HTR-8/SVneo (cell line): ENCODE measurements around the gene RBM17.
A peak's percentile ranks its signal among the peaks of the same experiment; 100 is the strongest.

Experiments used
- DNase-seq: peaks from one replicate; pipeline ENCODE4 v3.0.0; 2011; ENCODE audit warnings: low spot score, mixed read lengths; ENCODE audit not compliant: insufficient read length
- FAIRE-seq: peaks from 2 replicates; lab custom pipeline; 2011; peaks lifted over from hg19 to GRCh38; lab: Jason Lieb, UNC

The RBM17 gene

DNA sequence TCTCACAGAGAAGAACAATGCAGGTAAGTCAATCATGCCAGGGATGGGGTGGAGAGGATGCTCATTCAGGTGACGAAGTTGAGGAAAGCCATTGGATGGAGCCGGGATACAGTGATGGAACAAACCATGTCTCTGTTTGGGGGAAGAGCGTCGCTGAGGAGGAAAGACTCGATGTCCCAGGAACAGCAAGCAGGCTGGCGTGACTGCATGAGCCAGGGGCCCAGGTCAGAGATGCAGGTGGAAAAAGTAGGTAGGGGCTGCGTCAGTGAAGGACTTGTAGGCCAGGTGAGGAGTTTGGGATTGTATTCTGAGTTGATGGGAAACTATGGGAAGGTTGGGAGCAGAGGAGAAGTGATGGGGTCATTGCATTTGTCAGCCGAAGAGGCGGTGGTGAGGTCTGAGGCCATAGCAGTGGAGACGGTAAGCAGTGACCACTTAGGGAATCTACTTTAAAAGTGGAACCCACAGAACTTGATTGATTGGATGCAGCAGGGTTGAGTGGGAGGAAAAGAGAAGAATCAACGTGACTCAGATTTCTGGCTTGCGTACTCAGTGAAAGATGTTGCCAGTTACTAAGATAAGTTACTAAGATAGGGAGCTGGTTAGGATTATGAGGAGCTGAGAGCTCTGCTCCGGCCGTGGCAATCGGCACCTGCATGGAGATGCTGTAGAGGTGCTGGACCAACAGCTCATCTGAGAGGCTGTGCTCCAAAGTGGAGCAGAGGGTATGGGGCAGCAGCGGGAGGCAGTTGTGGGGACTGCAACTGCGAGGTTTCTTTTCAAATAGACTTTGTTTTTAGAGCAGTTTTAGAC, 14.1 kb upstream of the RBM17 start:
- peak; percentile 46 for DNase-seq

DNA sequence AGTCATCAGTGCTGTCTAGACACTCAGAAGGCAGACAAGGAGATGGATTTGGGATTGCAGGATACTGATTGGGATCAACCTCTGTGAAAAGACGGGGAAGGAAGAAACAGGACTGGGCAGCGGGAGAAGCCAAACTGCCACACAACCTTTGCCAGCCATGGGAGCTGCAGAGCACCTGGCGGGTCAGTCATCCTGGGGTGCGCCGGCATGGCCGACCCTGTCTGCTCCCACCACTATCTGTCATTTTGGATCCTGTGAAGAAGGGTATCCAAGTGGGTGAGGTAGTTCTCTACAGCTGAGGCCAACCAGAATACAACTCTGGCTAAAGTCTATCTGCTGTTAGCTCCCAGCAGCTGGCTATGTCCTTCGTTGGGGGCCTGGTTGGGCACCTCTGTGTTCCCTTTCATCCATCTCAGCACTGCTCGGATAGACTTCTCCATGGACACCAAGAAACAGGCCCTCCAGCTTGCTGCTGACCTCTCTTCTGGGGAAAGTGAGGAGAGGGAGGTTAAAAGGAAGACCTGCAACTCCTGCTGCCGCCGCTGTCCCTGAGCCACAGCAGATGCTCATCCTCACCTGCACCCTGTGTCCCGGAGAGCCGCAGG, 11.7 kb upstream of the RBM17 start:
- FAIRE-seq = no peak
- no peak for DNase-seq

More for the DNA sequence above, 14.1 kb upstream of the RBM17 start:
- FAIRE-seq = no peak

- no peak for FAIRE-seq
- DNase-seq = no peak
These were observed 9.8 kb upstream of the RBM17 start for GRCh38 chr10:6079044-6079443.

DNA sequence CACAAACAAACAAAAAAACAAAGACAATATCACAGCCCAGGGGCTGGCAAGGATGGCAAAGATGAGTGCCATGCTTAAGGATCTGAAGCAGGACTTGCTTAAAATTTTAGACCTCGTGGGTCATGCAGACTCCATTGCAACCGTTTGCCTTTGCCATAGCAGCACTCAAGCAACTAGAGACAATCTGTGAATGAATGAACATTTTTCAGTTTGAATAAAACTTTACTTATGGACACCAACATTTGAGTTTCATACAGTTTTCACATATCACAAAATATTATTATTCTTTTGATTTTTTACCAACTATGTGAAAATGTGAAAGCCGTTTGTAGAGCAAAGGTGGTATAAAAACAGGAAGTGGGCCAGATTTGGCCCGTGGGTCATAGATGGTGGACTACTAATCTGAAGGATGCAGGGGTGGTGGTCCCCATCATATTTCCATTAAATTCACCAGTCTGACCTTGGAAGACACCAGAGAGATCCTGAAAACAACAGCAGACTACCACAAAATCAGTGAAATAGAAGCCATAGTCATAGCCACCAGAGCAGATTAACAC, 8.3 kb upstream of the RBM17 start:
- FAIRE-seq (no peak), DNase-seq (no peak)

GRCh38 chr10:6082496-6083395, 6.1 kb upstream of the RBM17 start:
- no peak for DNase-seq
- FAIRE-seq = no peak

DNA sequence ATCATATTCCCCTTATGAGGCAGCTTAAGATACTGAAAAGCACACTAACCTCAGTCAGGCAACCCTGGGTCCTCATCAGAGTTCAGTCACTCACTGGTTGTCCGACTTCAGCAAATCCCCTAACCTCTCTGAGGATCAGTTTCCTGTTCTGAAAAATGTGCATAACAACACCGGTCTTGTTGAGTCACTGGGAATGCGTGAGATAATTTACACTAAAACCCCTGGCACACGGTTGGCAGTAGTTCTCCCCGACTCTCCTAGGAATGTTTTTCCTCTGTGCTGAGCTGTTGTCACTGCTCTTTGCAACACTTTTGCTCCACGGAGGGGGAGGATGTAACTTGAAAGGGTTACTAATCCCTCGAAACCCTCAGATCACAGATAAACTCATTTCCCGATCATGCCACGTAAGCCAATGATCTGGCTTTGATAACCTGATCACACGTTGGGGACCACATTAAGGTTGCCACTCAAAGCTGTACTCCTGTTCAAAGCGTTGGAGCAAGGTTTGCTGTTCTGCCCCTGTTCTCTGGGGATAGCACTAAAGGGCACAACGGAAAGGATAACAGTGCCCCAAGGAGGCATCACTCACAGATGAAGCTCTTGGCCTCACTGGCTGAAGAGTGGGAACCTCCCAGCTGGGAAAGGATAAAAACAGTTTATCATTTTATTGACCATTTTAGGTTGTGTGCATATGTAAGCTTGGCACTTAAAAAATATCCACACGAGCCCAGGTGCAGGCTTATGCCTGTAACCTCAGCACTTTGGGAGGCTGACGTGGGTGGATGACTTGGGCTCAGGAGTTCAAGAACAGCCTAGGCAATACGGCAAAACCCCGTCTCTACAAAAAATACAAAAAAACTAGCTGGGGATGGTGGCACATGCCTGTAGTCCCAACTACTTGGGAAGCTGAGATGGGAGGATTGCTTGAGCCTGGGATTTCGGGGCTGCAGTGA, 5.0 kb upstream of the RBM17 start:
- DNase-seq (no peak), FAIRE-seq (no peak)

- FAIRE-seq (no peak), DNase-seq (peak; percentile 60)
These were observed 2.2 kb upstream of the RBM17 start for GRCh38 chr10:6086375-6087233.

- DNase-seq = no peak
- FAIRE-seq = no peak
These were observed 743 bp downstream of the RBM17 start for GRCh38 chr10:6089334-6090219.

- FAIRE-seq (no peak), DNase-seq (no peak)
These were observed 2.8 kb downstream of the RBM17 start for GRCh38 chr10:6091630-6092029.

- FAIRE-seq = no peak
These were observed 3.9 kb downstream of the RBM17 start for GRCh38 chr10:6092731-6093130.

GRCh38 chr10:6095810-6096570, 7.2 kb downstream of the RBM17 start:
- FAIRE-seq (no peak), DNase-seq (no peak)

More at GRCh38 chr10:6092731-6093130, 3.9 kb downstream of the RBM17 start:
- no peak for DNase-seq

- DNase-seq = no peak
- FAIRE-seq = no peak
These were observed 8.2 kb downstream of the RBM17 start for GRCh38 chr10:6097063-6097462.

- FAIRE-seq (no peak), DNase-seq (no peak)
These were observed 9.3 kb downstream of the RBM17 start for GRCh38 chr10:6098156-6098555.

DNA sequence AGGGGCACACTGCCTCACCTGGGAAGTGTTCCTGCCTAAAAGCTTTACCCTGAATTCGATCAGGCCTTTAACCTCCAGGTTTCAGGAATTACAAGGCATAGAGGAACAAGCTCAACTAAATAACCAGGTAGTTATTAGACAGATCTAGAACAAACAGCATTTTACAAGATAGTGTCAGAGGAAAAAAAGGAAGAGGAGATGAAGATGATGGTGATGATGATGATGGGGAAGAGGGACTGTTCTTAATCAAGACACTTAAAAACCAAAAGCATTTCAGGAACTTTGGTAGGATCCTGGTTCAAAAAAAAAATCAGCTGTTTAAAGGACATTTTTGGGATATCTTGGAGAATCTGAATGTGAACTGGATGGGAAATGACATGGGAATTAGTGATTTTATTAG, 11.5 kb downstream of the RBM17 start:
- FAIRE-seq = no peak

DNA sequence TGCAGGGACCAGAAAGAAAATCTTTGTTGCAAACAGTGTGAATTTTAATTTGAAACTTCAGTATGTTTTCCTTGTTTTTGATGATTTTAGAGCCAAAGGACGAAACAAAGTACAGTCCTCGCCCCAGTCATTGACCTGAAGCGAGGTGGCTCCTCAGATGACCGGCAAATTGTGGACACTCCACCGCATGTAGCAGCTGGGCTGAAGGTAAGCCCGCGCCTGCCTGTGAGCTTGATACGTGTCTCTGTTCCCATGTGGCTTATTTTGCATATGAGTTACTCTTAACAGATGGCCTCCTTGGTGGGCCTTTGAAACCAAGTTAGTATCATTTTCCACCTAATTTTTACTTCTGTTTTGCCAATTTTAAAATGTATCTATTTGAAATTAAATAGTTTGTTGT, 12.3 kb downstream of the RBM17 start:
- DNase-seq = no peak
- no peak for FAIRE-seq

More for the DNA sequence above, 11.5 kb downstream of the RBM17 start:
- no peak for DNase-seq

GRCh38 chr10:6102128-6102527, 13.3 kb downstream of the RBM17 start:
- DNase-seq (no peak), FAIRE-seq (no peak)

DNA sequence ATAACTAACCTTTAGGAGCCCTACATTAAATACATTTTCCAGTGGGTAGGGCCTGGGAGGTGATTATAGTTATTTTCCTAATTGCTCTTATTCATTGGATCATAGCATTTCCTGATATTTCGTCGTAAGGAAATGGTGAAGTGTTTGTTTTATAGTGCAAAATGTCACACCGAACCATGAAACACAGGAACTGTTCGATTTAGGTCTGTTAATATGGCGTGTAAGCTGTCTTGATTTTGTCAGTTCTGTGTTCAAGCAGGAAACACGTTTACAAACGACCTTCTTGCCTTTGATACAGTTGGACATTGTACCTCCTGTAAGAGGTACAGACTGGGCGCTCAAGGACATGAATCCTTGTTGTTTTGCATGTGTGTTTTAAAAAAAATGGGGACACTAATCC, 14.8 kb downstream of the RBM17 start:
- no peak for FAIRE-seq

More for the DNA sequence above, 14.8 kb downstream of the RBM17 start:
- no peak for DNase-seq
